Transverse colon (tissue), 4 donors: ENCODE data around the gene PCNX2. TPM values are rescaled to one million over a fixed set of nuclear protein-coding genes. Genes with fewer than 3 reads are reported as not detected.
A peak's percentile ranks its signal among the peaks of the same experiment; 100 is the strongest.

Experiments used
- DNase-seq: peaks from one replicate; pipeline ENCODE4 v3.0.0-alpha.2; 2019
- H3K27ac ChIP-seq, 4 donors: fragments of 200-600 bp; sonication (generic); 2 replicates each; pipeline ENCODE4 v1.5.1; 2016 to 2018; ENCODE audit warnings: inconsistent platforms in 4 of 4
- H3K27me3 ChIP-seq: fragments of 200-600 bp; sonication (generic); 2 replicates; pipeline ENCODE4 v1.5.1; 2017; ENCODE audit warnings: inconsistent platforms
- H3K36me3 ChIP-seq, 4 donors: fragments of 200-600 bp; sonication (generic); 2 replicates each; pipeline ENCODE4 v1.5.1; 2017 to 2019; ENCODE audit warnings: inconsistent platforms in 4 of 4
- H3K4me1 ChIP-seq, 4 donors: fragments of 200-600 bp; sonication (generic); 2 replicates each; pipeline ENCODE4 v1.5.1; 2017 to 2020; ENCODE audit warnings: inconsistent platforms in 4 of 4
- H3K4me3 ChIP-seq, 4 donors: fragments of 200-600 bp; sonication (generic); 1 replicate in 1 of 4; 2 replicates in 3 of 4; pipeline versions ENCODE4 v1.5.1 to v1.6.1; 2017 to 2019; ENCODE audit warnings: inconsistent platforms in 4 of 4
- H3K9me3 ChIP-seq, 2 donors: fragments of 200-600 bp; sonication (generic); 2 replicates each; pipeline ENCODE4 v1.5.1; 2017 to 2019; ENCODE audit warnings: inconsistent platforms in 2 of 2
- EP300 ChIP-seq: sonication (generic); formaldehyde crosslinking; IDR thresholded peaks from one replicate; pipeline ENCODE4 v1.6.1; 2017; ENCODE audit warnings: antibody characterized with exemption, low read depth
- POLR2A ChIP-seq: fragments of 450-650 bp; IDR thresholded peaks from one replicate; pipeline ENCODE4 v1.6.1; 2016; ENCODE audit warnings: antibody characterized with exemption, mild to moderate bottlenecking, moderate library complexity
- POLR2AphosphoS5 ChIP-seq, 3 donors: sonication (generic); formaldehyde crosslinking; IDR thresholded peaks; one replicate each; pipeline ENCODE4 v1.6.1; 2016; ENCODE audit warnings: antibody characterized with exemption in 3 of 3
- WGBS, 2 donors: methylation state at CpG; one replicate each; pipeline ENCODE4 v1.1.5; 2018; ENCODE audit warnings: low coverage in 1 of 2; 5-methylcytosine and 5-hydroxymethylcytosine counted together
- in situ Hi-C, 4 donors: fragments of 200-750 bp; cut with MboI; loops; one replicate each; pipeline versions ENCODE4 v1.15.0 to v1.15.1; 2017; ENCODE audit warnings: low sequenced_read_pairs in 3 of 4, low pct_ligation_motif_present in 1 of 4, low pct_unique_long_range_greater_than_20kb in 1 of 4
- intact Hi-C: fragments of 100-400 bp; cut with DNase I; formaldehyde crosslinking; loops from one replicate; pipeline ENCODE4 v1.15.1; 2023; ENCODE audit warnings: low total_unique reads
- total RNA-seq, 4 donors: library from RNA; depleted of rRNA; stranded (reverse); fragments of >200 nt; gene quantifications; one replicate each; pipeline ENCODE4 v1.1.0, GENCODE V29; 2016
- TF ChIP-seq, protein P1 (sequence below), 5 experiments: fragments of 200-600 bp in 3 of 5; fragments of 450-650 bp in 2 of 5; sonication (generic) in 3 of 5; IDR thresholded peaks; 1 replicate in 2 of 5; 2 replicates in 3 of 5; pipeline ENCODE4 v1.5.1; 2016 to 2017; ENCODE audit warnings: antibody characterized with exemption in 5 of 5, inconsistent platforms in 3 of 5, mild to moderate bottlenecking in 2 of 5, moderate library complexity in 1 of 5

Gene PCNX2
- total RNA-seq, 4 donors from 2014 or later = 6.8 to 518 (median 11.8) TPM

DNA sequence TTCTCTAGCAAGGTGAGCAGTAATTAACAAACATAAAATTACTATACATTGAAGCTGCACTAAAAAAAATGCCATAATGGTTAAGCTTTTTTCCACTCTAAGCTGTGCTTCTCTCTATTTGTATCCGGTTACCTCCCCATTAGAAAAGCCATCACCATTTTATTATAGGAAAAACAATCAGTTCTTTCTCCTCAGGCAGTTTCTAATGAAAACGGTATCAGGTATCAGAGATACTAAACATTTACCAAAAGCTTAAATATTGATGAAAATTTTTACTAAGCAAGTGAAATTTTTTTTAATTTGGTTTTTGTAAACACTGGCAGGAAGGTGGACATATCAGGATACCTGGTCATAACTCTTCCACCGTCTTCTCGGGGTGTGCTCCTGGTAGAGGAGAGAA lies 330.9 kb downstream of the PCNX2 start:
- H3K4me3 ChIP-seq = no peak overlapping the region
- in situ Hi-C loops = loop anchor here in 2 of 4 donors (25.0 kb wide), 1 partner anchor 327 kb away; the partner anchor contains the start of gene SIPA1L2 (in 2 of the 2)
- no peaks in the 10 kb centered on the region for H3K27me3 ChIP-seq
- 91 to 95% methylated on average over 4 of the region's 4 CpGs for WGBS, 2 donors
- peaks cover 0 to 32% (median 8%) of the 10 kb centered on the region in 4 donors for H3K4me1 ChIP-seq
- no peaks in the 10 kb centered on the region for H3K9me3 ChIP-seq
- intact Hi-C loops = no loop called here
- H3K27ac ChIP-seq = no peak overlapping the region
- no peak for TF ChIP-seq POLR2A
- no peak for TF ChIP-seq POLR2AphosphoS5 (IDR thresholded peaks at IDR 0.05)
- TF ChIP-seq, protein P1, sequence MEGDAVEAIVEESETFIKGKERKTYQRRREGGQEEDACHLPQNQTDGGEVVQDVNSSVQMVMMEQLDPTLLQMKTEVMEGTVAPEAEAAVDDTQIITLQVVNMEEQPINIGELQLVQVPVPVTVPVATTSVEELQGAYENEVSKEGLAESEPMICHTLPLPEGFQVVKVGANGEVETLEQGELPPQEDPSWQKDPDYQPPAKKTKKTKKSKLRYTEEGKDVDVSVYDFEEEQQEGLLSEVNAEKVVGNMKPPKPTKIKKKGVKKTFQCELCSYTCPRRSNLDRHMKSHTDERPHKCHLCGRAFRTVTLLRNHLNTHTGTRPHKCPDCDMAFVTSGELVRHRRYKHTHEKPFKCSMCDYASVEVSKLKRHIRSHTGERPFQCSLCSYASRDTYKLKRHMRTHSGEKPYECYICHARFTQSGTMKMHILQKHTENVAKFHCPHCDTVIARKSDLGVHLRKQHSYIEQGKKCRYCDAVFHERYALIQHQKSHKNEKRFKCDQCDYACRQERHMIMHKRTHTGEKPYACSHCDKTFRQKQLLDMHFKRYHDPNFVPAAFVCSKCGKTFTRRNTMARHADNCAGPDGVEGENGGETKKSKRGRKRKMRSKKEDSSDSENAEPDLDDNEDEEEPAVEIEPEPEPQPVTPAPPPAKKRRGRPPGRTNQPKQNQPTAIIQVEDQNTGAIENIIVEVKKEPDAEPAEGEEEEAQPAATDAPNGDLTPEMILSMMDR (IDR thresholded peaks at IDR 0.05) = no peak
- TF ChIP-seq EP300 = no peak
- DNase-seq = no peak
- H3K36me3 ChIP-seq = peaks cover 0 to 3% (median 2%) of the 10 kb centered on the region in 4 donors

DNA sequence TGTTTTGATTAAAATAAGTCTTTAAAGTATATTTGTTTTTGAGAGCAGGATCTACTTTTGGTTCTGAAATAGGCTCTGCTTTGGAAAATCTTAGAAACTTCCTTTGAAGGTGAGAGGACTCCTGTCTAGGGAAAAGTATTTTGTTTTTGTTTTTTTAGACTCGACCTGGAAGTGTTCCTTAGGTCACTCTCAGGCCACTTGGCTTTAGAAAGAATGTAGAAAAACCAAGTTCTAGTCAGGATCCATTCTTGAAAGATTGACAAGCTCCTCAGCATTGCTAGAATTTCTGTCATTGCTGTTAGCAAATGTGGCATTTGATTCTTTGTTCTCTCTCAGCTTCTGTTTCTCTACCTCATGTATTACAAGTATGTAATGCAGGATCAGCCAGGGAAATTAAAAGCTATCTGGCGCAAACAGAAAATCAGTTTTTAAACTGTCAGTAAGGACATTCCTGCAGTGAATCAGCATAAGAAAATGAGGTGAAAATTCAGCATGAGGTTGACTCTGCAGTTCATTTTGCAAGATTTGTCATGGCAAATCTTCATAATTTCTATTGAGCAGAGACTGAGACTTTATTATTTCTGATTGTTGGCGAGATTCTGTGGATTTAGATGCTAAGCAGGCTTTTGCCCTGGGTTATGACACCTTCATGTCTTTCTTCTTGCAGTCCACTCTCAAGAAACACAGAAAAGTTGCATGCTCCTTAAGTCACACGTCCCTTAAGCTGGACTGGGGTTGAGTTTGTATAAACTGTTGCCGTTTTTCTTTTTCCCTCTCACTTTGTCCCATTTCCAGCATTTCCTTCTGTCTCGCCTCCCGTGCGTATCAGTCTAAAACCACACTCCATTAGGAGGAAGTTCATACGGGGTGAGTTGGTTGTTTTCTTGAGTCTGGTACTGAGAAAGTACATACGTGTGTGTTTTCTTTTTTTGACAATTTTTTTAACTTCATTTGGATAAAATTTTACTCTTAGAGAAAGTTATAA lies 332.5 kb downstream of the PCNX2 start:
- intact Hi-C loops = no loop called here

DNA sequence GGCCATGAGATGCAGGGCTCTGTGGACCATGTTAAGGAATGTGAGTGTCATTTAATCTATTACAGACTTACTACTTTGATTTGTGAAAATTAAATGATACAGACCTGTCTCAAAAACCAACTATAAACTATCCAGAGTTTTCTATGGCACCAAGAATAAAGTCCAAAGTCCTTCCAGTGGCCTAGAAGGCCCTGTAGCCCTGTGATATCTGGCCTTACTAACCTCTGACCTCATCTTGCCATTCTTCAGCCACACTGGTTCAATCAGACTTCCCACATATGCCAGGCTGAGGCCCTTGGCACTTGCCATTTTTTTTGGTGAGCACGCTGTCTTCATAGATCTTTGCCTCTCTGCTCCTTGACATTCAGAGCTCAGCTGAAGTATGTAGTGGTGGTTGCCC lies 337.5 kb downstream of the PCNX2 start:
- Histone ChIP-seq H3K36me3 (peaks cover 0 to 36% (median 3%) of the 10 kb centered on the region in 4 donors), H3K9me3 (peaks cover 5 to 6% of the 10 kb centered on the region in 2 donors), H3K4me1 (peaks cover 0 to 12% (median 3%) of the 10 kb centered on the region in 4 donors), H3K27ac (no peak overlapping the region), H3K4me3 (no peak overlapping the region), H3K27me3 (no peaks in the 10 kb centered on the region)
- no peak for DNase-seq
- in situ Hi-C loops (loop anchor here in 3 of 4 donors (10.0 to 25.0 kb wide), 2 partner anchors 321 to 323 kb away; partner anchors contain the start of gene SIPA1L2 (in 3 of the 3)), intact Hi-C loops (no loop called here)
- no peak for TF ChIP-seq EP300
- TF ChIP-seq POLR2AphosphoS5 (IDR thresholded peaks at IDR 0.05) = no peak
- no peak for TF ChIP-seq POLR2A
- TF ChIP-seq, protein P1 (IDR thresholded peaks at IDR 0.05) = no peak
- 100% methylated on average over 1 of the region's 1 CpG for WGBS, 2 donors

More for the DNA sequence above, 332.5 kb downstream of the PCNX2 start:
- TF ChIP-seq, protein P1 (IDR thresholded peaks at IDR 0.05) = no peak
- TF ChIP-seq POLR2AphosphoS5 (IDR thresholded peaks at IDR 0.05) (no peak), EP300 (no peak), POLR2A (no peak)
- Histone ChIP-seq H3K9me3 (peaks cover 5 to 6% of the 10 kb centered on the region in 2 donors), H3K27me3 (no peaks in the 10 kb centered on the region), H3K27ac (peak overlapping the region in 3 of 4 donors; percentile 25 to 31 (median 31)), H3K4me3 (no peak overlapping the region), H3K4me1 (peaks cover 0 to 32% (median 8%) of the 10 kb centered on the region in 4 donors), H3K36me3 (peaks cover 0 to 17% (median 0%) of the 10 kb centered on the region in 4 donors)
- in situ Hi-C loops = loop anchor here in 2 of 4 donors (25.0 kb wide), 1 partner anchor 326 kb away; the partner anchor contains the start of gene SIPA1L2 (in 2 of the 2)
- 48 to 65% methylated on average over 10 of the region's 10 CpGs for WGBS, 2 donors
- no peak for DNase-seq

DNA sequence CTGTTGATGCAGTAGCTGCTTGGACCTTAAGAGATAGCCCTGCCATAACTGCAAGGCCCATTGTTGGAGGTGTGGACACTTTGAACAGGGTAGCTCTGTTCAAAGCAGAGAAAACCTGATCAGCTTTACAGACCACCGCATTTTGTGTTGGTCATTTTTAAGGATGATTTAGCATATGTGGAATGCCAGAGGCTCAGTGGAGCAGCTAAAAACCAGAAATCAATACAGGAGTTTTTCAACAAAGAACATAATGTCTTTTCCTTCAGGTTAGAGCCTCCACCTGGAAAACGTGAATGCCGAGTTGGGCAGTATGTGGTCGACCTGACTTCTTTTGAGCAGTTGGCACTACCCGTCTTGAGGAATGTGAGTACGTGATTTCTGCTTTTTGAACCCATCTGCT lies 339.4 kb downstream of the PCNX2 start:
- H3K4me3 ChIP-seq = no peak overlapping the region
- no peaks in the 10 kb centered on the region for H3K27me3 ChIP-seq
- H3K9me3 ChIP-seq = peaks cover 5 to 6% of the 10 kb centered on the region in 2 donors
- intact Hi-C loops (no loop called here), in situ Hi-C loops (loop anchor here in 3 of 4 donors (10.0 to 25.0 kb wide), 2 partner anchors 319 to 321 kb away; partner anchors contain the start of gene SIPA1L2 (in 3 of the 3))
- DNase-seq = no peak
- 97 to 100% methylated on average over 1 to 6 of the region's 6 CpGs for WGBS, 2 donors
- peaks cover 0 to 36% (median 3%) of the 10 kb centered on the region in 4 donors for H3K36me3 ChIP-seq
- TF ChIP-seq POLR2A = no peak
- TF ChIP-seq EP300 = no peak
- H3K4me1 ChIP-seq = peaks cover 0 to 25% (median 15%) of the 10 kb centered on the region in 4 donors
- no peak overlapping the region for H3K27ac ChIP-seq
